NCI-H1048 (cell line): ENCODE results near the gene HOXA1.

Experiments used
- DNase-seq: peaks from one replicate; lab custom pipeline; 2025; lab: John Stamatoyannopoulos, UW

The HOXA1 gene

GRCh38 chr7:27095897-27096767, at the start of gene HOXA1:
HOXA1 (minus strand) TSS chr7:27096000; CDS start chr7:27095912, 88 bp downstream.
- DNase-seq = peak; percentile 42

GRCh38 chr7:27145165-27145913, 49.5 kb upstream of the HOXA1 start:
- DNase-seq = no peak

- DNase-seq = no peak
These were observed 49.0 kb upstream of the HOXA1 start for GRCh38 chr7:27144781-27145164.

- DNase-seq = no peak
These were observed 48.4 kb upstream of the HOXA1 start for GRCh38 chr7:27143950-27144780.

- DNase-seq = peak; percentile 91
These were observed 47.5 kb upstream of the HOXA1 start, which contains the start of gene HOXA5 for GRCh38 chr7:27143023-27143949. HOXA5 (minus strand) TSS chr7:27143681; CDS start chr7:27143607, 74 bp downstream.

DNA sequence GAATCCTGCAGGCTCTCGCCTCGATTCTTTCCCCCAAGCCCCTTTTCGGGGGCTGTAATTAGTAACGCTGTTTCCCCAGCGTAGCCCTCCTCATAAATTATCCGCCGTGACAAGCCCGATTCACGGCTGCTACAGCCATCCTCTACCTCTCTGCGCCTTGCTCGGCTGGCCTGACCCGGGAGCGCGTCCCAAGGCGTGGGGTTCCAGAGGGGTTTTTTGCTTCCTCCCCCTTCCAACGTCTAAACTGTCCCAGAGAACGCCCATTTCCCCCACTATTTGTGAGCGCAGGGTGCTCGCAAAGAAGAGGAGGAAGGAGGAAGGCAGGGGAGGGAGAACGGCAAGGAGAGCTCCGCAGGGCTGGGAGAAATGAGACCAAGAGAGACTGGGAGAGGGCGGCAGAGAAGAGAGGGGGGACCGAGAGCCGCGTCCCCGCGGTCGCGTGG, 46.8 kb upstream of the HOXA1 start:
- DNase-seq = no peak

DNA sequence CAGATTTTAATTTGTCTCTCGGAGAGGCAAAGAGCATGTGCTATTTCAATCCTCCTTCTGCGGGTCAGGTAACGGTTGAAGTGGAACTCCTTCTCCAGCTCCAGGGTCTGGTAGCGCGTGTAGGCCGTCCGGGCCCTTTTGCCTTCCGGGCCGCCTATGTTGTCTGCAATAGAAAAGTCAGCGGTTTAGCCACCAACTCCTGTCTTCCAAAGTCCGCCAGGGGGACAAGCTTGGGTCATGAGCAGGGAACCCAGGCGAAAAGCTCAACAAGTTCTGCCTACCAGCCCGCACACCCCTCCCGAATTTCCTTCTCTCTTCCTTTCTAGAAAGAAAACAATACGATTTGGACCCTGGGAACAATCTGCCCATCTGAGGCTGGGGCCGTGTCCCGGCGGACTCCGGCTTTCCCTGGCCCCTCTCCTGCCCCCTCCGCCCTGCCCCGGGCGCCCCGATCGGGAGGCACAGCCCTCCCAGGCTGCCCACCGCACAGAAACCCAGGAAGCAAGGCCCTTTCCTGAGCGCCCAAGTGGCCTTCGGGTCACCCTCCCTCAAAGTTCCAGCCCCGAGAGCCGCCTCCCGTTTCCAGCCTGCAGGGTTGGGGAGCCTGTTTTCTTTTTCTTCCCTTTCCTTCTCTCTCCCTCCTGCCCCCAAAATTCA, 46.3 kb upstream of the HOXA1 start:
- no peak for DNase-seq

DNA sequence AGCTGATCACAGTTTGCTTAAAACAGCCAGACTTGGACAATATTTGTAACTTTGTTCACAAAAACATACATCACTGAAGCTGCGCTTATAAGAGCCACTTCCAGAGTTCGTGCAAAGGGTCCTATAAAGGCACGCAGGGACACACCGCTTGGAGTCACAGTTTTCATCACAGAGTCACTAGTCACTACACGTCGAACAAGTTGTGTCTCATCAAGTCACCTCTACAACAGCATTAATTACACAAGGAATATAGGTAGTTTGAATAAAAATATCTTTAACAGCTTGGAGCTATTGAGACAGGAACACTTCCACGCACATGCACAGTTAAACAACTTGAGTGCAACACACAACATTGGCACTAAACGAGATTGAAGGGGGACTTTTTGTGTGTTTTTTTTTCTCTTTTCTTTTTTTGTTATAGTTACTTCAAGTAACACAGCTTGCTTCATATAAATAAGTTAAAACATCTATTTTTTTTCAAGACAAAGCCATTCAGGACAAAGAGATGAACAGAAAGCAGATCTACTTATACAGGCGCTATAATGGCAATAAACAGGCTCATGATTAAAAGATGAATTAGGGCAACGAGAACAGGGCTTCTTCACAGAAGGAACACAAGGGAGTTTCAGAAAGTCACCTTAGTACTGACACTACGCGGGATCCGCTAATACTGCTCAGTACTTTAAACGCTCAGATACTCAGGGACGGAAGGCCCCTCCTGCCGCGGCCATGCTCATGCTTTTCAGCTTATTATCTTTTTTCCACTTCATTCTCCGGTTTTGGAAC, 45.5 kb upstream of the HOXA1 start:
- no peak for DNase-seq

DNA sequence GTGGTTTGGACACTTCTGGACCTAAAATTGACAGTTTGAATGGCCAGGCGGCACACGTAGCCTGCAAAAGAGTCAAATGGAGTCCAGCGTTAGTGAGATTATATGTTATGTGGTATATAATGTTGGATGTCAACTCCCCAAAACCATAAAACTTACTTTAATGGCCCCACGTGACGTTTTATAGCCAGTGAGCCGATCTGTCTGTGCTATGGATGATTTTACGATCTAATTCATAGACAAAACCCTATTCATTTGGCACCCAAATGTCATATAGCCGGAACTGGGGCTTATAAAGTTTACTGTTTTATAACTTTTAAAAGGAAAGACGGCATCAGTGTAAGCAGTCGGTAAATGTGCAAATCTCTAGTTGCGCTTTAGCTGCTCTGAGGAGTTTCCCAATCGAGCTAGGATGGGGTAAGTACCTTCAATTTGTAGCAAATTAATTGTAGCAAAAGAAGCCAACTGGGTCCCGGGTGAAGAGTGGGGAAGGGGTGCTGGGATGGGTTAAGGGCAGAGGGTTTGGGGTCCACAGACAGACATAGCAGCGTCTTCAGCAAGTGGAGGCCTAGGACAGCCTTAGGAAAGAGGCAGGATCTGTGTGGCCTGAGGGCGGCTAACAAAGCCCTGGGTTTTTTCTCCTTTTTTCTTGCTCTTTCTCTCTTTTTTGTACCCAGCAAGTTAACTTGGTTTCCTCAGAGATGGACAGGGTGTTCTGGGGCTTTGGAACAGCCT, 44.5 kb upstream of the HOXA1 start:
- no peak for DNase-seq

DNA sequence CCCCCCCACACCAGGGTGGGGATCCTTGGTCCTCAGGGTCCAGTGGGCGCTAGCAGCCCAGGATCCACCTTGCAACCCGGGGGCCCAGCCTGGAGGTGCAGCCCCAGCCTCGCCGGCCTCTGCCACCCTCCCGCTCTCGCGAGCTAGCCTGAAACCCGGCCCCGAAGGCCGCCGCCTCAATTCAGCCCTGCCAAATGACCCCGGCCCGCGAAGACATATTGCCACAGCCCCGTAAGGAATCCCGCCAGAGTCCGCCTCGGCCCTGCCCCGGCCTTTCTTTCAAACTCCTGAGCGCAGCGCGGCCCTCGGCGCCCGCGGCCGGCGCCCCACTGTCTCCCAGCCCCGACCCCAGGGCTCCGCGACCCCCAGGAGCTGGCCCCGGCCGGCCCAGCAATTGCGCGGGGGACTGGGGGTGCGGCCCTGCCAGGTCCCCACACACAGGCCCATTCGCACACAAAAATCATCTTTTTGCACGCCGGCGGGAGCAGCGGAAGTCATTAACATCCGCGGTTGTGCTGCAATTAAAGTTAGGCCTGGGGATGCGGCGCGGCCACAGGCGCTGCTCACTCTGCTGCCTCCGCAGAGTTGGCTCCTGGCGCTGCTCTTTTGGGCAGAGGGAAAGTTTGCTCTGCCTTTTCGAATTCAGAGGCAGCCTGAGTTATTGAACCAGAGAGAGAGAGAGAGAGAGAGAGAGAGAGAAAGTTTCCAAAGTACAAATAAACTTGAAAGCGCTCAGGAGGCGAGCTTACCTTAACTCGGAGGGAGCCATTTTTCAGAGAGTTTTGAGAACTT, 43.7 kb upstream of the HOXA1 start:
- no peak for DNase-seq

DNA sequence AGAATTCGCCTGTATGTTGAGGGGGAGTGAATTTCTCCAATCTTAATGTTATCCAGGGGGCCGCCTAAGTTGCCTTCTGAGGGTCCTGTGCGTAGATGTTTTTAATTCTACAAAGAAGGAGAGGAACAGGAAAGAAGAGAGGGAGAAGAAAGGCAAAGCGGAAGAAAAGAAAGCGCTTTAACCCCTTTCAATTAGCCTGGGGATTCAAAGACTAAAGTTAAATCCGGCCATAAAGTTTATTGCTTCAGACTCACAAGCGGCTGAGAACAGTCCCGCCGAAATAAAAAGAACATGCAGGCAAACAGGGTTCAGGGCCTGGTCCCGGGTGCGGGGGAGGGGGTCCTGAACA, 43.2 kb upstream of the HOXA1 start:
- DNase-seq = no peak

- no peak for DNase-seq
These were observed 42.7 kb upstream of the HOXA1 start for GRCh38 chr7:27138472-27138871.

GRCh38 chr7:27137640-27138315, 42.0 kb upstream of the HOXA1 start:
- DNase-seq = no peak

GRCh38 chr7:27134392-27134791, 38.6 kb upstream of the HOXA1 start:
- DNase-seq = no peak

DNA sequence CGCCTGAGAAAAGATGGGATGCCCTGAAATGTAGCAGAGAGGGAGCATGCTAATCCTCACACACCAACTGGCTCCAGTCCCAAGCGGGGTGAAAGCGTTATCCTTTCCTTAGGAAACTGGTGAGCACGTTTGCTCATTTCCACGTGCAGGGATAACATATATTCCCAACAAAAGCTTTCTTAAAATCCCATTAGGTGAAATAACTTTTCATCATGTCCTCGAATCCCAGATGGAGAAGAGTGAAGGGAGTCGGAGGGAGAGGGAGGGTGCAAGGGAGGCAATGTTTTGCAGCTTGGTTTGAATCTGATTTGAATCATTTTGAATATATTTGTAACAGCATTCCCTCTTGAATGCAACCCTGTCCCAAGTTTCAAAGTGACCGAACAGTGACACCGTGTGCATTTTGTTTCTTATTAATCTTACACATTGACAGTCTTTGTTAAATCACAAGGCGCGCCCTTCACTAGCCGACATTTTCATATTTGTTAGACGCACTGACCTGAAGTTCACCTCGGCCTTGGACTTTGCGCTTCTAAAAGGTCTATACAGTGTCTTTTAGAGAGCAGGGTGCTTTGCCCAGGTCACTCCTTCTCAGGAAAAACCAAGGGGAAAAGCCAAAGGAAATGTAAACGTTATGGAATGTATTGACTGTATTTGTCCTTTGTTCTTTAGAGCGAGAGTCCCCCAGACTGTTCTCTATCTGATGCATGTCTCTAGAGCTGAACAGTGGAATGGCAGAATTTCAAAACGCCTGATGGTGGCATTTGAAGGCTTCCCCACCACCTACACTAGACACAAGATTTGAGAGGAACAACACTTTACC, 37.8 kb upstream of the HOXA1 start:
- peak; percentile 74 for DNase-seq

GRCh38 chr7:27132978-27133377, 37.2 kb upstream of the HOXA1 start:
- no peak for DNase-seq

- no peak for DNase-seq
These were observed 36.4 kb upstream of the HOXA1 start for GRCh38 chr7:27132214-27132613.
